Head of caudate nucleus (tissue), 42 donors: ENCODE measurements around the gene ARID5B.

Experiments
- DNase-seq, 42 donors: peaks; one replicate each; pipeline versions ENCODE4 v3.0.0 to v3.0.0-alpha.2; 2020 to 2021; ENCODE audit warnings: mixed read lengths in 7 of 42
- intact Hi-C: fragments of 100-400 bp; cut with DNase I; formaldehyde crosslinking; loops from one replicate; pipeline ENCODE4 v1.15.0; 2022

Gene ARID5B

DNA sequence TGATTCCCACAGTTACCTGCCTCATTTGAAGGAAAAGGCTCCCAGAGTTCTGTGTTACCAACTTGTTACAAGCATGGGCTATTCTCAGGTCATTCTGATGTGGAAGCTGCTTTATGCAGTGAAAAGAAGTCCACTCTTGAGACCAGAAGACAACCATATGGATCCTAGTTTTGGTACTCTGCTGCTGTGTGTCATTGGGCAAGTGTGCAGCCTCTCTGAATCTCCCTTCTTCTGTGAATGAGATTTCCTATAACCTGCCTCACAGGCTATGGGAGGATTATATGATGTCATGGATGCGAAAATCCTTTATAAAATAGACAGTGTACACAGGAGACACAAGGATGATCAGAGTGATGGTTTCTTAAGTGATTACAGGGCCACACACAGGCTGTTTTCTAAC is 166.1 kb downstream of the ARID5B start:
- DNase-seq: no peak
- intact Hi-C loops: no loop called here

DNA sequence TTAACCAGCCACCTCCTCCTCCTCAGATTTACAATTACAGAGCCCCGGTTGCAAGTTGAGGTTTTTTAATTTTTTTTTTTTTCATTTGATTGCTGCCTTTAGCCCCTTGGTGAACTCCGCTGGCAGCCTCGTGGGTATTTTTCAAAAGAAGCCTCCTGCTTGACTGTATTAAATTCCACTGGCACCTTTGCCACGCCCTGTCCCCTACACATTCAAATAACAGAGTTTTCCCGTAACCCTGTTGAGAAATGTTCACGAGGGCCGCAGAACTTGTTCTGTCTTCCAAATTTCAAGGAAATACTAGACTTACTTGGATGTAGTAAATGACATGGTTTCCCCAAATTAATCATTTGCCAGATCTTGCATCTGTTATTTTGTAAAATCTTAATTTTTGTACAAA is 167.0 kb downstream of the ARID5B start:
- no peak for DNase-seq
- intact Hi-C loops: no loop called here

DNA sequence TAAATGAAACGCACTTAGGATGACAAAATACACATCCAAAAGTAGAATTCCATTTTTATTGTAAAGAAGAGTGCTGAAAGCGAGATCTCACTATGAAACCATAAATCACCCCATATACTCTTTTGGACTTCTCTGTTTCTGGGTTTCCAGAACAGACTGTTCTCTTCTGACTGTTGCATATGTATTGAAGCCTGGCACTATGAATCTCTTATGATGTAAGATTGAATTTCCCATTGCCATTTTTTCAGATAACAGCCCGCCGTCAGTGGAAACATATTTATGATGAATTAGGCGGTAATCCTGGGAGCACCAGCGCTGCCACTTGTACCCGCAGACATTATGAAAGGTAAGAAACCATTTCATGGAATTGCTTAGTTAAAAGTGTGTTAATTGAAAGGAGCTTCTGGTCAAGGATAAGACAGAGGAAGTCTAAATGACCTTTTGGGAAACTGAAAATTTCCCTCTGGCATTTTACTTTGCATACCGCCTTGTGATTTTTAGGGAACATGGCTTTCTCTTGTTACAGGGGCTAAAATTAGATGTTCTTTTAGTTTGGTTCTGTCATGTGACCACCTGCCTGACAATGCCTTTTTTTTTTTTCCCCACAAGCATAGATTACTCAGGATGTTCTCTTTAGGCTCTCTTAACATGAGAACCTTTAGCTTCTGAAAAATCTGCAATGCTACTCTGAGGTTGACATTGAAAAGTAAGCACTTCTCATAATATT is 168.1 kb downstream of the ARID5B start:
- DNase-seq: no peak
- intact Hi-C loops: no loop called here

DNA sequence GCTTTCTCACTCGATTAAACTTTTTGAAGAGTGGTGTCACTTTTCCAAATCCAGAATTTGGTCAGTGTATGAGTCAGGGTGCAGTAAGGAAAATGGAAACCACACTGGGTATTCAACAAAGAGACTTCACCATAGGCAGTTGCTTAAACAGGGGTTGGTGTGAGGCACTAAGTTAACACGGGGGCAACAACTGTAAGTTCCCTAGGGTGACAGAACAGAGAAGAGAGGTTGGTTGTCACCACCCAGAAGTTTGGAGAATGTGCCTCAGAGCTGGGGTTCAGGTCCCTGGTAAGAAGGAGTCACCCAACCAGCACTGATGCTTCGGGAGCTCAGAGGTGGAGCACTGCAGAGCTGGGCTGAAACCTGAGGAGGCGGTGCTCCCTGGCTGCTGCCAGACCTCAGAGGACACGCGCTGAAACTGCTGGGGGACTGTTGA is 170.4 kb downstream of the ARID5B start:
- DNase-seq: no peak
- intact Hi-C loops: no loop called here

DNA sequence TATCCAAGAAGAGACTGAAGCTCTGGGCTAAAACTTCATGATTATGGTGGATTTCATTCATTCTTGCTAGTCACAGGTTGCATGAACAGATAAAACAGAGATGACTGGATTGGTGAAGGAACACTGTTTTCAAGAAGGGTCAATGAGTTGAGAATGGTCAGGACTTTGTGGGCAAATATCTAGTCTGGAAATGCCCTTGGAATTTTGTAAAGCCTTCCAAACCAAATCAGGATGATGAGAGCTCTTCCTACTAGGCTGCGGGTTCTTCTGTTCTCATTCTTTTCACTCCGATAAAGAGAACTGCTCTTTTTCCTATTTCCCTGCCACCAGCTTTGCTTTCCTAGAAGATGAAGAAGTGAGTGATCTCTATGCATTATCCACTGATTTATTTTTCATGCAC is 171.4 kb downstream of the ARID5B start:
- no peak for DNase-seq
- intact Hi-C loops: no loop called here

DNA sequence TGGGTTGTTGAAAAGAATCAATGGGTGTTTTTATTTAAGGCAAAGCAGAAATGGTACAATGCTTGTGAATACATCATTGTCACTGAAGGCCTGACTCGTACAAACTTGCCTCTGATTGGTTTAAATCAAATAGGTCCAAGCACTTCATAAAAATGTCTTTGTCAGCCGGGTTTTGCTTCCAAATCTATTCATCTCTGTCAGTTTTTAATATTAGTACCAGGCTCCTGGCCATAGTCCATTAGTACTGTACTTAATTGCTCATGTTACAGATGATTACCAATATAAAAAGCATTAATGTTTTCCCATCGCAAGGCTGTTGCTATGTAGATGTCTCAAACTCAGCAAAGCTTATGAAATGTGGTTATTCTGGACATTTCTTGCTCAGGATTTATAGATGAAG is 171.9 kb downstream of the ARID5B start:
- DNase-seq: peak in 2 of 42 donors; percentile 44 to 47
- intact Hi-C loops: no loop called here

DNA sequence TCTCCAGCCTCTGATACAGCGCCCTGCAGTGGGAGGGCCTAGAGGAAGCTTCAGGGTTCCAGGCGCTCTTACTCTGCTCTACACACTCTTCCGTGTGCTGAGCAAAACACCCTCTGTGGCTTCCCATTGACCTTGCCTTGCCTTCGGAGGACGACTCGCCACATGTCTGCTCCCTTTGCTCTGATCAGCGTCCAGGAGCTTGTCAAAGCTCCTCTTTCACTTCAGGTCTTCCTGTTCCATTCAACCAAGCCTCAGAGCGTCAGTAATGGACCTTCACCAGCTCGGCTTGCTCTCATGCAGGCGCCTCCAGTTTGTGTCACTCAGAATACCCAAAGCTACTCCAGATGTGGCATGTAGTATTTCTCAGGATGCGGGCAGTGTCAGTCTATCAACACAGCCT is 173.9 kb downstream of the ARID5B start:
- intact Hi-C loops: no loop called here
- no peak for DNase-seq

DNA sequence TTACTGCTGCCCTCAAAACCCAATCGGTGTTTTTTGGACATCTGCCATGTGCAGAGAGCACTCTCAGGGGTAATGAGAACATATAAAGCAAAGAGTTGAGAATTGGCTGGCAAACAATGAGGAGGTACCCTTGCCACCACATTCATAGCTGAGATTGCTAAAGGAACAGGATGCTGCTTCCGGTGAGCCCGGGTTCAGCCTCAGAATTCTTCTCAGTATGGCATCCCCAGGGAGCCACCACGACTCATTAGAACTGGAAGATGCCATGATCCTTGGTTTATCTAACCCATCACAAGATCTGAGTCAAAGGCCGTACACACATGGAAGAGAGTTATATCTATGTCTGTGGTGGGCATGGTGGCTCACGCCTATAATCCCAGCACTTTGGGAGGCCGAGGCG is 174.4 kb downstream of the ARID5B start:
- intact Hi-C loops: no loop called here
- no peak for DNase-seq

DNA sequence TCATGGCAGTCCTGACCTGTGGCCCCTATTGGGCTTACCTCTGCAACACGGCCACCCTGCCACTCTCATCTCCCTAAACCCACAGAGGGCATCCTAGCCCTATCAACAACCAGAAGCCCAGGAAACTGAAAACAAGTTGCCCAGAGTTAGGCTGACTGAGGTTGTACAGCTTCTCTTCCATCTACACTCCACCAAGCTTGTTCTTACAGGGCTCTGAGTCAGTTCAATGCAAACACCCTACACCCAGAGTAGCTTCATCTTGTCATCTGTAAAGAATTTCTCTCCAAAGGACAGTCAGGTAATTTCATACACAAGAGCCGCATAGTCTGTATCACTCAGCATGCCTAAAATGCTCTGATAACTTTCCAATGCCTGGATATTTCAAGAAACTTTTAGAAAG is 175.4 kb downstream of the ARID5B start:
- intact Hi-C loops: no loop called here
- no peak for DNase-seq

DNA sequence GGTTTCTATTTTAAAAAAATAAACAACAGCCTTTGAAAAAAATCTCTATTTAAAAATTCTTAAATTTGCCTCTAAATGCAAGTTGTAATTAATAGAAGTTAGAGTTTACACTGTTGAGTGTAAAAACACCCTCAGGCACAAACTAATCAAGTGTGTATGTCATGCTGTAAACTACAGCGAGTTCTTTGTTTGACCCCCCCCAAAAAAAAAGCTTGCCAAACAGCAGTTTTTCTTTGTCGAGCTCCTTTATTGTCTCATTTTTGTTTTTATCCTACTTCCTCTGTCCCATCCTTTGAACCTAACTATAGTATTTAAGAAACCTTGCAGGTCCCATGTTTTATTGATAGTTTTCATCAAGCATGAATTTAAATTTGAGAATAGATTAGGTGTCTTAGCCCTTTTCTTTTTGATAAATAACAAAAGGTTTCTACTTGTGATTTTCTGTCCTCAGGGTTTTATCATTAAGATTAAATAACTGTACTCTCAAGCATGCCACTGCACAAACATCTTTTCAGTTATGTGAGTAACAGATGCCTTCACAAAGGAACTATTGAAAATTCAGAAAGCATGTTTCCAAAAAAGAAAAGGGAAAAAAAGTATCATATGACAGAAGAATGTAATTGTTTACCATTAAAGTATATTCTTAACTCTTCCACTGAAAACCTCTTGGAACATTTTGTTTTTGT is 176.0 kb downstream of the ARID5B start:
- no peak for DNase-seq

DNA sequence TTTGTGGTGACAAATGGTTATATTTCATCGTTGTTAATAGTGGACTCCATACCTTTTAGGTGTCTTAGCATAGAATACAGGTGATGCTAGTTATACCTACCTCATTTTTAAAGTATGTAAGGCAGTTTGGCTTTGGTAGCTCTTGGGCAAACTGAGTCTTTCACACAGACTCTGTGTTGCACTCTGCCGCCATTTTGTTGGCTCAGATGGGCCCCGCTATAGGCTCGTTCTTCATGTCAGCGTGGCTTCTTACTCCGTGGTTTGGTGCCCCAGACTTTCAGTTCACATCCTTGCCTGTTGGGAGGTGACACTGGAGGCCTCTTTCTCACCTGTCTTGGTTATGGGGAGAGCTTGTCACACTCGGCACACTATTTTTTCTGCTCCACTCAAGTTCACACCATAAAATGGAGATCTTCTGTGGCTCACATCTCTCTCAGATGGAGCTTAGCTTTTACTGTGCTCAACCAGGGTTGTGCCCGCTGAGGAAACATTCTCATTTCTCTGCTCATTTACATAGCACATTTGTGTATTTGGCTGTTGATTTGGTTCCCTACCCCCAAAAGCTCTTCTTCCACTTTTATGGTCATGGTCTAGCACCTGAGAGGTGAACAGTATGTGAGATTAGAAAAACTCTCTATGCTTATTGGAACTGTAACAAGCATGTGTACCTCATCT is 178.5 kb downstream of the ARID5B start:
- no peak for DNase-seq
- intact Hi-C loops: no loop called here

More for the DNA sequence above, 176.0 kb downstream of the ARID5B start:
- intact Hi-C loops: no loop called here

DNA sequence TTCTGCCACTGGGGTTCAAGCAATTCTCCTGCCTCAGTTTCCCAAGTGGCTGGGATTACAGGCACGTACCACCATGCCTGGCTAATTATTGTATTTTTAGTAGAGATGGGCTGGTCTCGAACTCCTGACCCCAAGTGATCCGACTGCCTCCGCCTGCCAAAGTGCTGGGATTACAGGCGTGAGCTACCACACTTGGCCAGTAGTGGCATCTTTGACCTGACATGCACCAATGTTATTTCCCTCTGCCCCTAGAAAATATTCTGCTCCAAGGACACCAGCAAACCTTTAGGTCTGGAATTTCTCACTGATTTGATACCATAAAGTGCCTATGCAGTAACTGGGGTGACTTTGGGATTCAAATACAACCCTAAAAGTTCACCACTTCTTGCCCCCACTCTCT is 179.4 kb downstream of the ARID5B start:
- DNase-seq: no peak
- intact Hi-C loops: no loop called here

DNA sequence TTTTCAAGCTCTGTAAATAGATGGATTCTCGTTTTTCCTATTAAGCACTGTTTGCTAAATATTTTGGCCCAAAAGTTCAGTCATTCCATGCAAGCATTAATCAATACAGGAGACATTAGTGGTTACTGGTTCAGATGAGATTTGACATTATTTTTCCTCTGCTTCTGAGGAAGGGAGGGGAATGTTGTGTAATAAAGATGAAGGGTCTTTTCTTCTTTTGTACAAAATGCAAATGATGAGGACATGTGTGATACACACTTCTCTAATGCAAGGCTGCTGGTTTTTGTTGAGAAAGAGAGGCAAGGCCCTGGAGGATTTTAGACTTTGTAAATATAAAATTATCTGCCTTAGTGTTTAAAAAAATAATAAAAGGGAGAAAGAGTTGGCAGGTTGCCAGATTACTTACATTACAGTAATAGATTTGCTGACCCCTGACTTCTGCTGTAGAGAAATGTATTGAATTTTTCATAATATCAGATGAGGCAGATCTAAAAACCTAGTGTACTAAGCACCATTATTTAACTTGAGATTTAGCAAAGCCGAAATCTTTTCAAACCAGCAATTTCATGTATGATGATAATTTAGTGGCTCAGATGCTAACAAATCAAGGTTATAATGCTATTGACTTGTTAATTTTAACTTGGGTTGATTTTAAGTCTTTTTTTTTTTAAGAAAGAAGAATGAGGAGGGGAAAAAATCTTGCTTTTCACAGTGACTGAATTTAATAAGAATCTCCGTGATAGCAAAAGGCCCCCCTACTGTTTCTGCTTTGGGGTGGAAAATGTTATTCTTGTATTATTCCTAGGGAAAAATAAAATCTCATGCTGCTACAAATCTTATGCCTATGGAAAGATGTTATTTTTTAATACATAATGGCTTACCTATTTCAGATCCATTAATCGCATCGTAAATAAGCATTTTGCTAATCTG is 180.1 kb downstream of the ARID5B start:
- DNase-seq: no peak
- intact Hi-C loops: no loop called here

DNA sequence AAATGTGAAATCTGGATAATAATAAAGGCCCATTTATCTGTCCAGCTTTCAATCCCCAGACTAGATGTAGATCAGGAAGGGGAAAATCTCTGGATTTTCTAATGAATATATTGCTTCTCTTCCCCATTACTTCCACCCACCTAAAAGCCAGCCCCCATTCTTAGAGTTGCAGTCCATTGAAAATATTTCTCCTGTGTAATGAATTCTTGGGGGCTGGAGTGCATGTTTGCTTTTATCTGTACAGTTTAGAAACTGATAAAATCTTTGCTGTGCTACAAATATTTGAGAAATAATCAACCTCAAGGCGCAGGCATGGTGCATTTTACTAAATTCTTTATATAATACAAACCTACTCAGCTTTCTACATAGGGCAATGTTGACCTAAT is 180.8 kb downstream of the ARID5B start:
- DNase-seq: no peak
- intact Hi-C loops: no loop called here

DNA sequence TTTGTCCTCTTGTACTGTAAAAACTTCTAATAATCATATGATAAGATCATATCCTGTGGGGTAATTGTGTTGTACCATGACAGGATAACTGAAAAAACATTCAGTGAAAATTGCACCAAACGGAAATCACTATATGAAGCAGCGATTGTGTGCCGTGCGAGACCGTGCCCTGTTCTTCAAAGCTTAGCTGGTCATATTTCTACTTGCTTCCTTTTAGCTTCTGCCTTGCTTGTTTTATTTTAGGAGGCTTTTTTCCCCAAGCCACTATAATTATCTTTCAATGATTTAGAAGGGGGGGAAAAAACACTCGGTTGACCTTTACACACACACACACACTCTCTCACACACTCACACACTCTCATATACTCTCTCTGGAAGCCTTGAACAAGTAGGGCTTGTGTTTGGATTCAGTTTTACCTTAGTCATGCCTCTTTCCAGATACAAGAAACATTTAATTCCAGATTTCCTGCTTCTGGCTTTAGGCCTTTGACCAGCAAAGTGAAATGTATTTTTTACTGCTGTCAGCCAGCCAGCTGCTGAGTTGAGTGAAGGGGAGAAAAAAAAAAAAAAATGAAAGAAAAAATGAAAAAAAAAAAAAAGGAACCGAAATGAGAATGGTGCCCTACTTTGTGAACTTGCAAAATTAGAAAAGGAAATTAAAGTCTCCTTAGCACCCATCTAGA is 181.4 kb downstream of the ARID5B start:
- intact Hi-C loops: no loop called here
- DNase-seq: no peak

DNA sequence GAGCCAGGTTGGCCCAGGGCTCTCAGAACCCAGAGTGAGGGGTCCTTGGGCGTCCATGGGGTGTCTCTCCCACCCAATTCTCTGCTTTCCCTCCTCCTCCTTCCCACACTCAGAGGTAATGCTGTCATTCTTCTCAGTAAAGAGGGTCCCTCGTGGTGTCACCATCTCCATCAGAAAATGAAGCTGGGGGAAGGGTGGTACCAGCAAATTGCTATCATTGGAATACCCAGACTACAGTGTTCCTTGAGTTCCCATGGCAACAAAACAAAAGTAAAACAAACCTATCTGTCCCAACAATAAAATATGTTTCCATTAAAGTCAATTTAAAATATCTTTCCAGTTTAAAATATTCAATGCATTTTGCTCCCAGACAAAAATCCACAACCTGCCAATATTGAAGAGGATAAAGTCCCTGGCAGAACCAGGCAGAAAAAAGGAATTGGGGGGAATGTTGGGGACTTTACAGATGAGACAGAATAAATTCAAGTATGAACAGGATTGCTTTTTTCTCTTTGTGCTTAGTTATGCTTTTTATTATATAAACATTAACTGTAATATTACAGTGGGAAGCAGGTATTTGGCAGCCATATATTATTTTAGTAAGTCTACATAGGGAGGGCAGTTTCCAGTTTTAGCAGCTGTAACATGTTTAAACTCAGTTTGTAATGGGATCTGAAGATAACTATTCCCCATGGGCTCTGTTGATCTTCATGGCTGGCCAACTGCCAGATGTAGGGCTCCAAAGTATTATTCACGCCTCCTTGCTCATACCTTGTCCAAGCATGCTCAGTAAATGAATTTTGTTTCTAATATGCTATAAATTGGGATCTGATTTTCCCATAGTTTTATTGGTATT is 182.1 kb downstream of the ARID5B start:
- intact Hi-C loops: no loop called here
- peak in 1 of 42 donors; percentile 71 for DNase-seq

DNA sequence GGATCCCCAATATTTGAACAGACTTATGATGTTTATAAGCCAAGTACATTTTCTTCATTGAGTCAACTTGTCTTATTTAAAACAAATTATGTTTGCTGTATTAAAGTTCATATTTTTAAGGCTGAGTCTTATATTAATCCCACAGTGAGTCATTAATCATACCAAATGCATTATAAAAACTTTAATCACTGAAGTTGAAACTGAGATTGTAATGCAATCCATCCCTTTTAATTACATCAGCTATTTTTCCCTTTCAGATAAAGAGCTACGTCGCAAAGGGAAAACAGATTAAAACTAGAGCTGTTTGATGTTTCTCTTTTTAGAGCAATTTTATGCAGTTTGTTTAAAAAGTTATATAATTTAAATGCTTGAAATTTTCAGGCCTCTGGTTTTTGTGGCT is 183.0 kb downstream of the ARID5B start:
- DNase-seq: no peak
- intact Hi-C loops: no loop called here

DNA sequence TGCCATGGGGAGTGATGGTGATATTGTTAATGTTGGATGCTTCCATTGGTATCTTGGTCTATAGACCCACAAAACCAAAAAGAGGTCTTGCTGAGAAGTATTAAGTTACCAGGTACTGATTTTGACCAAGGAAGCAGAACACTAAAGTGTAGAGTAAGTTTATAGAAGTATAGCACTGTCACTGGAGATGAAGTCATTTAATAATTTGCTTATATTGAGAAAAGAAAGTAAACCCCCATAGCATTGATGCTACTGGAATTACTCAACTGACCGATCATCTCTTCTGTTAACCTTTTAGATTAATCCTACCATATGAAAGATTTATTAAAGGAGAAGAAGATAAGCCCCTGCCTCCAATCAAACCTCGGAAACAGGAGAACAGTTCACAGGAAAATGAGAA is 183.9 kb downstream of the ARID5B start:
- intact Hi-C loops: no loop called here

More for the DNA sequence above, 183.9 kb downstream of the ARID5B start:
- no peak for DNase-seq
